ENCODE results near the gene KLHL33. TPM values are rescaled to one million over a fixed set of nuclear protein-coding genes. Genes with fewer than 3 reads are reported as not detected.

The KLHL33 gene
- polyA plus RNA-seq, 3 donors, result 0.09 to 1.6 (median 0.27) TPM

DNA sequence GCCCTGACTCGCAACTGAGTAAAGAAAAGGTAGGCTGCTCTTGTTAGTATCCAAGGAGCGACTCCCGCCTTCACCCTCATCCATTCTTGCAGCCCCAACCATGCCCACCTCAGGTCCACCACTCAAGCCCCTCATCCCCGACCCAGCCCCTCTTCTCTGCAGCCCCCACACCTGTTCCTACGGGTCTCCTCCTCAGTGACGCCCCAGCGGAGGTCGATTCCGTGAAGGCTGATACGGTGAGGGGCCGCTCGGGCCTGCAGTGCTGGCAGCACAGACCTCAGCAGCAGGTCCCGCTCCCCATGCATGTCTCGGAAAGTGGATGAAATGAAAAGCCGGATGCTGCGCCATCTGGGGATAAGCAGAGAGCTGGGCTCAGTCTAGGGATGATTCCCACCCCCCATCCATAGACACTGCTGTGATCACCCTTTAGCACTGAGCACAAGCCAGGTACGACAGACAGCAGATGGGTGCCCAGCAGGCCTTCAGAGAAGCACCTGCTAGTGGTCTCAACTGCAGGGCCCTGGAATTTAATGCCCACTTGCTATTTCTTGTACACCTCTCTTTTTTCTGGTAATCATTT, 49.6 kb downstream of the KLHL33 start:
- no peak overlapping the region for H3K27ac ChIP-seq (ENCODE audit: low read depth, low read length)
- 94 to 96% (median 95%) methylated on average over 16 to 17 of the region's 17 CpGs for WGBS, 3 donors

DNA sequence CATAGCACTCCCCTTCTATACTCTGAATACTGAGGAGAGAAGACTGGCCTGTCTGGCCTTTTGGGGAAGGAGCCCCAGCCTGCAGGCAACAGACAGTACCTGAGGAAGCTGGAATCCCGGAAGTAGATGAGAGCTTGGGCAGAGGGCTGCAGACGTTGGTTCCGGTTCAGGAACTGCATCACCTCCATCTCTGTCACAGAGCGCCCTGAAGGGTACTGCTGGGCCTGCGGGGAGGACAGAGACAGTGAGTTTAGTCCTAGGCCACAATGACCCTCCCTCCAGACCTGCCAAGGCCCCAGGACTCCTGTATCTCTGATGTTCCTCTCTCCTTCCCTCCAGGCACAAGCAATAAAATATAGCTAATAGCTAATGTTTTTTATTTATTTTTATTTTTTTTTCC, 51.1 kb downstream of the KLHL33 start:
- WGBS, 3 donors, result 89 to 96% (median 92%) methylated on average over 5 of the region's 5 CpGs
- H3K27ac ChIP-seq (ENCODE audit: low read depth, low read length), result no peak overlapping the region

DNA sequence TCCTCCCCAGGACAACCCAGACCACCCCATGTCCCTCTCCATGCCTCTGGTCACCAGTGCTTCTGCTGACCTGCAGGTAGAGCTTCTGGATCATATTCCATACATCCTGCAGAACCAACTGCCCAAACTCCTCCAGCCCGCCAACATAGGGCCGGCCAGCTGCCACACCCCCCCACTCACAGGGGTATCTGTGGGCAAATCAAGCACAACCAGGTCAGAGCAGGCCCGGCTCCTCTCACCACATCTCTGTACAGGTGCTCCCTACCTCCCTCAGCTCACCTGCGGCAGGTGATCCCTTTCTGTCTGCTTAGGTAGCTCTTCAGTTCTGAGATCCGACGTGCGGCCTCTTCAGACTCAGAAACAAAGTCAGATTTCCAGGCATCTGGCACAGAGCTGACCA, 51.6 kb downstream of the KLHL33 start:
- no peak overlapping the region for H3K27ac ChIP-seq (ENCODE audit: low read depth, low read length)
- WGBS, 3 donors, result 90 to 97% (median 90%) methylated on average over 7 of the region's 7 CpGs

DNA sequence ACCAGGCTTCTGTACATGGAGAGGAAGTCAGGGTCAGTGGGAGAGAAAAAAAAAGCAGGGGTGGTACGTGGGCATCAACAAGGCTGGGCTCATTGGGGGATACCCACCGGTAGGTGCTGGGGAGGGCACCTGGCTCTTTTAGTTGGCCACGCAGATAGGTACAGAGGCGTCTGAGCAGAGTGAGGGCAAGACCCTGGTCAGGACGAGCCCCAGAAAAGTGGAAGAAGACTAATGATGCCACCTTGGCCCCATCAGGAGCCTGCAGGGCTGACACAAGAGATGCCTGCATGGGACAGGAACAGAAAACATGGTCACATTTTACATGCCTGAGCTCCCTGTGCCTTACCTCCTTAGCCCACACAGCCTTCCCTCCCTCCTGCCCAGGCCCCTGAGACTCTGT, 52.3 kb downstream of the KLHL33 start:
- no peak overlapping the region for H3K27ac ChIP-seq (ENCODE audit: low read depth, low read length)
- WGBS, 3 donors, result 91 to 95% (median 93%) methylated on average over 5 of the region's 5 CpGs

DNA sequence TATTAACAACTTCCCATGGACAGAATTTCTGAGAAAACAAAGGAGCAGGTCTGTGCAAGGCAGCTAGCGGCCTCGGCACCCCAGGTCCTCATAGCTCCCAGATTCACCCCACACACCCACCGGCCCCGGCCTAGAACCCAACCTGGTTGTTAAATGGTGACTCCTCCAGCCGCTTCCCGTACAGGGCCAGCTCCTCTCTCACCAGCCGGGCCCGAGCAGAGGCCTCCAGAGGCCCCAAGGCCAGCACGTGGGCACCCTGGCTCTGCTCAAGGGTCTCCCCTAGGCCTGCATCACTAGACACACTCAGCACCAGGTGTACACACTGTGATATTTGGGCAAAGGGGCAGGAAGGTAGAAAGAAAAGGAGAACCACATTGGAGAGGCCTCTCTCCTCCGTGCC, 52.9 kb downstream of the KLHL33 start:
- no peak overlapping the region for H3K27ac ChIP-seq (ENCODE audit: low read depth, low read length)
- 94 to 96% (median 94%) methylated on average over 10 of the region's 10 CpGs for WGBS, 3 donors

DNA sequence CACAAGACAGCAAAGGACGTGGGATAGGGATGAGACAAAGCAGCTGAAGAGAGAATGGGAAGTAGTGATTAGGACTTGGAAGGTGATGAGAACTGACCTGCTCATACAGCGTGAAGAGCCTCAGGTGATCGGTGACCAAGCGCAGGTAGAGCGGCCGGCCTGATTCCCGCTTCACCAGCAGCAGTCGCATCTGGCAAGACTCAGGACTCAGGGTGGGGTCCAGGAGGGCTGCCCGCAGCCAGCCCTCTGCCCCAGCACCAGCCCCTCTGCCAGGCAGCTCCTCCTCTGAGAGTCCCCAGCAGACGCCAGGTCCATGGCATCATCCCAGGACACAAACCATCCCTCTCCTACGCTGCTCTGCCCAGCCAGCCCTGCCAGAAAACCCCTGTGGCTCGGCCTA, 53.4 kb downstream of the KLHL33 start:
- H3K27ac ChIP-seq (ENCODE audit: low read depth, low read length), result no peak overlapping the region
- whole genome bisulfite sequencing, 3 donors, result 95 to 96% (median 96%) methylated on average over 12 of the region's 12 CpGs

DNA sequence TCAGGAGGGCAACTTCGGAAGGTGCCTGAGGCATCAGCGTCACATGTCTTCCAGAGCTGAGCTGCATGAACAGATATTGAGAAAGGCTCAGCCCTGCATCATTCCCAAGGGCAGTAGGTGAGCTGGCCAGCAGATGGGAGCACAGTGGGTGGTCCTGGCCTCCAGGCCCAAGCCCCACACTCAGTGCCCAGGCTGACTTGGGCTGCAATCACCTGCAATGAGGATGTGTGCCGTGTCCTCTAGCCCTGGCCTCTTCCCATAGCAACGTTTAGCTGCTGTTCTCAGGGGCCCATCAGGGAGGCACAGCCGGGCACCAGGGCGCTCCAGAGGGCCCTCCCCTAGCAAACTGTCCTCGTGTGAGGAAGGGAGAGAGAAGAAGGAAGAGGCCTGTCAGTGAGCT, 54.6 kb downstream of the KLHL33 start:
- H3K27ac ChIP-seq (ENCODE audit: low read depth, low read length), result no peak overlapping the region
- 76 to 87% (median 86%) methylated on average over 7 of the region's 7 CpGs for WGBS, 3 donors

DNA sequence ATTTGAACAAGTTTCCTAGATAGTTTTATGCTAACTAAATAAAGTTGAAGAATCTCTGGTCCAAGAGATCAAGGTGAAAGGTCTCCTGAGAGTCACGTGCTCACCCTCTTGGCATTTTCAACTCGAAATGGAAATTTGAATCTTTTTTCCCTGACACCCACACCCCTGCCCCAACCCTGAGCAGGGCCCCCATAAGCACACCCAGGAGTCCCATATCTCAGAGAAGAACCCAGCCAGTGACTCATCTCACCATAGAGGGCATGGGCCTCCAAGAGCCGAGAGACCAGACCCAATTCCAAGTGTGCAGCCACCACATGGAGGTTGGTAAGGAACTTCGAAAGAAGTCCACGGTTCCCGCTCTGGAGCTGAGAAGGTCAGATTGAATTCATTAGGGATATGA, 55.3 kb downstream of the KLHL33 start:
- 84 to 94% (median 89%) methylated on average over 6 of the region's 6 CpGs for WGBS, 3 donors
- H3K27ac ChIP-seq (ENCODE audit: low read depth, low read length), result no peak overlapping the region

DNA sequence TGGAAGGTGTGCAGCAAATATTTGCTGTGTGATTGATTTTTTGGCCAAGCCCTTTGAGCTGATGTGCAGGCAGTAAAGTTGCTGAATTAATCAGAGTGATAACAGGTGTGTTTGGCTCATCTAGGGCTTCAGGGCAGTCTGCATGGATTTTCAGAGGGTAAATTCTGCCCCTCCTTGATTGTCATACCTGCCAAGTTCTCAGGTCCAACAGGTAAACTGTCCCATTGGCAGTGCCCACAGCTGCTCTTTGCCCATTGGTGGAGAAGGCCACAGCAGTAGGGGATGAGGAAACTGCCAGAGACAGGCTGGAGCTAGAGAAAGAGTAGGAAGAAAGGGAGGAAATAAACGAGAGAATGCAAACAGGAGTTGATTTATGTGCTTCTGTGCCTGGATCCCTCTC, 56.2 kb downstream of the KLHL33 start:
- no peak overlapping the region for H3K27ac ChIP-seq (ENCODE audit: low read depth, low read length)
- 30 to 36% (median 35%) methylated on average over 1 of the region's 1 CpG for WGBS, 3 donors

DNA sequence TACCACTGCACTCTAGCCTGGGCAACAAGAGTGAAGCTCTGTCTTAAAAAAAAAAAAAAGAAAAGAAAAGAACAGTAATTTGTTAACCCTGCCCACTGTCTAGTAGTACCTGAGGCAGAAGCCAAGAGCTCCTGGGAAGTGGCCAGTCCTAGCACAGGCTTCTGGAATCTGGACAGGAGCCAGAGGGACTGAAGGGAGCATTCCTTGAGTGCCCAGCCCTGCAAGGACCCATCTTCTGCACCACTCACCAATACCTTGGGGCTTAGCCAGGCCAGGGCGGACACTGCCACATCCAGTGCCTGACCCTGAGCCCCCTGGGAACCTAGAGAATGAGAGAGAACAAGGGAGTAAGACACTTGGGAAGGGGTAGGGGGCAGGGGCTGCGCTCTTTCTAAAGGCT, 58.8 kb downstream of the KLHL33 start:
- 94 to 98% (median 97%) methylated on average over 2 of the region's 2 CpGs for WGBS, 3 donors
- H3K27ac ChIP-seq (ENCODE audit: low read depth, low read length), result no peak overlapping the region

DNA sequence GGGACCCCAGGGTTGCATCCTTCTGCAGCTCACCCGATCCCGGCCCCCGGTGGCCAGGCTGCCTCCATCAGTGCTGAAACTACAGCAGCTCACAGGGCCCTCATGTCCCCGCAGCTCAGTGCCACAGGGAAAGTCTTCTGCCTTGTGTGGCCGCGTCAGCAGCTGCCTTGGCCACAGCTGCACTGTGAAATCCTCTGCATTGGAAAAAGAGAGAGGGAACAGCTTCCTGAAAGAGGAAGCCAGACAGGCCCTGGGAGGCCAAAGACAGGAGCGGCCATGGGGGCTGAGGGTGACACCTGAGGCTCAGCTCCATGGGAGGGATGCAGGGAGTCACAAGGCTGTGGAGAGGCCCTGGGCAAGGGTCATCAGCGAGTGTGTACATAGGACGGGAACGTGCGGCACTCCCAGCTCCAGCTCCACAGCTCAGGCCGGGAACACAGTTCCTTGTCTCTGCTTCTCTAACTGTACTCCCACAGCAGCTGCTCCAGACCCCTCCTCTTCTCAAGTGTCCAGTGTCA, 59.8 kb downstream of the KLHL33 start:
- 89 to 92% (median 91%) methylated on average over 12 of the region's 12 CpGs for WGBS, 3 donors
- H3K27ac ChIP-seq (ENCODE audit: low read depth, low read length), result no peak overlapping the region

Other genes with a start within 250 kb of the KLHL33 start
- not detected for gene OR11G2, start 245.3 kb downstream of the KLHL33 start, polyA plus RNA-seq
- gene OR11H6, start 212.5 kb downstream of the KLHL33 start, polyA plus RNA-seq, result not detected
- not detected for gene OR11H7, start 207.2 kb downstream of the KLHL33 start, polyA plus RNA-seq
- gene OR11H4, start 196.9 kb downstream of the KLHL33 start, polyA plus RNA-seq, result not detected
- gene TTC5, start 130.2 kb downstream of the KLHL33 start, polyA plus RNA-seq, result 10 to 100 TPM in 1 of 3 donors, 1 to 10 TPM in 2; 3.7 to 10.1 (median 5.0) TPM
- 10 to 100 TPM; 27.7 to 59.4 (median 40.7) TPM for gene CCNB1IP1, start 102.9 kb downstream of the KLHL33 start, polyA plus RNA-seq
- gene PARP2, start 92.5 kb downstream of the KLHL33 start, polyA plus RNA-seq, result 10 to 100 TPM in 2 of 3 donors, 1 to 10 TPM in 1; 8.7 to 16.9 (median 11.0) TPM
- 10 to 100 TPM in 2 of 3 donors, 1 to 10 TPM in 1; 5.4 to 16.2 (median 14.6) TPM for gene TEP1, start 22.7 kb downstream of the KLHL33 start, polyA plus RNA-seq
- gene OSGEP, start 18.6 kb upstream of the KLHL33 start, polyA plus RNA-seq, result 10 to 100 TPM; 19.5 to 26.7 (median 22.4) TPM
- 100 to 1,000 TPM in 2 of 3 donors, 10 to 100 TPM in 1; 94.2 to 151 (median 116) TPM for gene APEX1, start 19.1 kb upstream of the KLHL33 start, polyA plus RNA-seq
- 10 to 100 TPM; 19.0 to 36.6 (median 24.6) TPM for gene PIP4P1, start 25.3 kb upstream of the KLHL33 start, polyA plus RNA-seq
- 100 to 1,000 TPM in 1 of 3 donors, 10 to 100 TPM in 2; 17.0 to 182 (median 41.7) TPM for gene PNP, start 33.2 kb upstream of the KLHL33 start, polyA plus RNA-seq
- under 1 TPM in 2 of 3 donors, not detected in 1; 0.05 to 0.09 TPM for gene RNASE10, start 69.4 kb upstream of the KLHL33 start, polyA plus RNA-seq
- not detected for gene RNASE9, start 124.9 kb upstream of the KLHL33 start, polyA plus RNA-seq
- gene RNASE11, start 151.8 kb upstream of the KLHL33 start, polyA plus RNA-seq, result not detected
- gene RNASE12, start 155.2 kb upstream of the KLHL33 start, polyA plus RNA-seq, result not detected
- not detected for gene OR6S1, start 205.5 kb upstream of the KLHL33 start, polyA plus RNA-seq
- 100 to 1,000 TPM in 1 of 3 donors, 10 to 100 TPM in 2; 19.6 to 117 (median 78.8) TPM for gene RNASE4, start 248.4 kb upstream of the KLHL33 start, polyA plus RNA-seq